Activated T-cell treated with anti-CD3 and anti-CD28 coated beads, Interleukin-2, amount 50 U/mL, for 72 hours (primary cell): ENCODE measurements around the gene KLF12. TPM values are rescaled to one million over a fixed set of nuclear protein-coding genes. Genes with fewer than 3 reads are reported as not detected.
A peak's percentile ranks its signal among the peaks of the same experiment; 100 is the strongest.

Experiments
- ATAC-seq, 2 donors: fragments of 150-1000 bp; cut with Tn5 transposase; replicated peaks in 1 of 2; 2 replicates each; pipeline ENCODE4 v1.10.0; 2021; ENCODE audit warnings: moderate library complexity in 2 of 2, mild to moderate bottlenecking in 1 of 2
- DNase-seq, 2 donors: peaks; one replicate each; pipeline ENCODE4 v3.0.0; 2021 to 2022; ENCODE audit warnings: mixed read lengths in 1 of 2
- H3K27ac Mint-ChIP-seq: one replicate; pipeline ENCODE4 v1.8.0; 2022; ENCODE audit warnings: mild to moderate bottlenecking, moderate library complexity, mixed read lengths
- H3K27me3 Mint-ChIP-seq: one replicate; pipeline ENCODE4 v1.8.0; 2022; ENCODE audit warnings: low read depth, mixed read lengths
- H3K36me3 Mint-ChIP-seq, 2 donors: one replicate each; pipeline ENCODE4 v1.8.0; 2022; ENCODE audit warnings: mixed read lengths in 2 of 2, mild to moderate bottlenecking in 1 of 2; ENCODE audit not compliant: insufficient read depth in 2 of 2
- H3K4me1 Mint-ChIP-seq: one replicate; pipeline ENCODE4 v1.8.0; 2022; ENCODE audit warnings: low read depth, mixed read lengths
- H3K4me3 Mint-ChIP-seq, 2 donors: one replicate each; pipeline ENCODE4 v1.8.0; 2022; ENCODE audit warnings: mild to moderate bottlenecking in 2 of 2, mixed read lengths in 2 of 2, moderate library complexity in 2 of 2
- H3K9me3 Mint-ChIP-seq, 2 donors: one replicate each; pipeline ENCODE4 v1.8.0; 2022; ENCODE audit warnings: mixed read lengths in 2 of 2
- total RNA-seq, 2 donors: library from RNA; stranded (reverse); gene quantifications; one replicate each; pipeline ENCODE4 v1.2.3, GENCODE V29; 2022

The KLF12 gene
- total RNA-seq, 2 donors from 2014 or later, result 32.0 to 42.1 TPM

- H3K27ac Mint-ChIP-seq, result no peak overlapping the region
- H3K4me3 Mint-ChIP-seq, result no peak overlapping the region
- H3K27me3 Mint-ChIP-seq, result no peaks in the 10 kb centered on the region
These were observed 19.1 kb upstream of the KLF12 start for GRCh38 chr13:74153316-74153715.

GRCh38 chr13:74151859-74152258 is 17.7 kb upstream of the KLF12 start:
- no peak overlapping the region for H3K27ac Mint-ChIP-seq

More at GRCh38 chr13:74153316-74153715, 19.1 kb upstream of the KLF12 start:
- Mint-ChIP-seq H3K36me3 (peaks cover 0 to 2% of the 10 kb centered on the region in 2 donors), H3K9me3 (peaks cover 2 to 3% of the 10 kb centered on the region in 2 donors), H3K4me1 (peaks cover 9% of the 10 kb centered on the region)
- ATAC-seq (peak; percentile 63 to 76), DNase-seq (no peak)

GRCh38 chr13:74148352-74148751 is 14.1 kb upstream of the KLF12 start:
- no peak for ATAC-seq
- Mint-ChIP-seq H3K4me1 (no peaks in the 10 kb centered on the region), H3K4me3 (no peak overlapping the region)

More at GRCh38 chr13:74151859-74152258, 17.7 kb upstream of the KLF12 start:
- no peak for DNase-seq
- Mint-ChIP-seq H3K4me1 (peaks cover 4% of the 10 kb centered on the region), H3K9me3 (peaks cover 2 to 3% of the 10 kb centered on the region in 2 donors), H3K36me3 (peaks cover 0 to 2% of the 10 kb centered on the region in 2 donors), H3K4me3 (no peak overlapping the region), H3K27me3 (no peaks in the 10 kb centered on the region)
- no peak for ATAC-seq

GRCh38 chr13:74145249-74145975 is 11.2 kb upstream of the KLF12 start:
- no peaks in the 10 kb centered on the region for H3K36me3 Mint-ChIP-seq
- ATAC-seq, result no peak
- peaks cover 6% of the 10 kb centered on the region for H3K27me3 Mint-ChIP-seq
- H3K4me1 Mint-ChIP-seq, result peaks cover 7% of the 10 kb centered on the region
- no peaks in the 10 kb centered on the region for H3K9me3 Mint-ChIP-seq
- H3K4me3 Mint-ChIP-seq, result no peak overlapping the region
- DNase-seq, result no peak
- H3K27ac Mint-ChIP-seq, result no peak overlapping the region

More at GRCh38 chr13:74148352-74148751, 14.1 kb upstream of the KLF12 start:
- Mint-ChIP-seq H3K27me3 (no peaks in the 10 kb centered on the region), H3K27ac (no peak overlapping the region), H3K36me3 (no peaks in the 10 kb centered on the region), H3K9me3 (no peaks in the 10 kb centered on the region)
- DNase-seq, result no peak

GRCh38 chr13:74144269-74144668 is 10.1 kb upstream of the KLF12 start:
- no peak overlapping the region for H3K4me3 Mint-ChIP-seq
- DNase-seq (no peak), ATAC-seq (no peak)
- H3K36me3 Mint-ChIP-seq, result no peaks in the 10 kb centered on the region
- no peak overlapping the region for H3K27ac Mint-ChIP-seq
- H3K9me3 Mint-ChIP-seq, result no peaks in the 10 kb centered on the region
- H3K27me3 Mint-ChIP-seq, result peaks cover 6% of the 10 kb centered on the region
- peaks cover 7% of the 10 kb centered on the region for H3K4me1 Mint-ChIP-seq

- H3K27ac Mint-ChIP-seq, result no peak overlapping the region
- peaks cover 7% of the 10 kb centered on the region for H3K4me1 Mint-ChIP-seq
- DNase-seq (no peak), ATAC-seq (no peak)
- H3K36me3 Mint-ChIP-seq, result no peaks in the 10 kb centered on the region
- no peak overlapping the region for H3K4me3 Mint-ChIP-seq
- H3K27me3 Mint-ChIP-seq, result peaks cover 6% of the 10 kb centered on the region
- no peaks in the 10 kb centered on the region for H3K9me3 Mint-ChIP-seq
These were observed 8.1 kb upstream of the KLF12 start for GRCh38 chr13:74142257-74142656.

- H3K4me1 Mint-ChIP-seq, result peaks cover 7% of the 10 kb centered on the region
- no peak for ATAC-seq
- H3K36me3 Mint-ChIP-seq, result peaks cover 2 to 3% of the 10 kb centered on the region in 2 donors
- DNase-seq, result no peak
- peaks cover 5% of the 10 kb centered on the region for H3K27me3 Mint-ChIP-seq
- no peak overlapping the region for H3K4me3 Mint-ChIP-seq
- H3K9me3 Mint-ChIP-seq, result no peaks in the 10 kb centered on the region
- H3K27ac Mint-ChIP-seq, result no peak overlapping the region
These were observed 4.0 kb upstream of the KLF12 start for GRCh38 chr13:74138241-74138640.

- no peak for ATAC-seq
- peaks cover 2 to 6% of the 10 kb centered on the region in 2 donors for H3K36me3 Mint-ChIP-seq
- peaks cover 19% of the 10 kb centered on the region for H3K4me1 Mint-ChIP-seq
- no peak overlapping the region for H3K27ac Mint-ChIP-seq
- H3K4me3 Mint-ChIP-seq, result no peak overlapping the region
- no peaks in the 10 kb centered on the region for H3K9me3 Mint-ChIP-seq
- no peaks in the 10 kb centered on the region for H3K27me3 Mint-ChIP-seq
- peak; percentile 42 to 55 for DNase-seq
These were observed 2.0 kb upstream of the KLF12 start for GRCh38 chr13:74136084-74136658.

GRCh38 chr13:74135326-74136083 is 1.3 kb upstream of the KLF12 start:
- Mint-ChIP-seq H3K4me3 (no peak overlapping the region), H3K27ac (no peak overlapping the region), H3K36me3 (peaks cover 2 to 6% of the 10 kb centered on the region in 2 donors), H3K4me1 (peaks cover 20% of the 10 kb centered on the region), H3K9me3 (no peaks in the 10 kb centered on the region), H3K27me3 (no peaks in the 10 kb centered on the region)
- ATAC-seq (peak; percentile 31 to 39), DNase-seq (peak; percentile 75 to 81)

- Mint-ChIP-seq H3K36me3 (peaks cover 2 to 6% of the 10 kb centered on the region in 2 donors), H3K27ac (no peak overlapping the region), H3K4me3 (peak overlapping the region in 1 of 2 donors; percentile 84), H3K27me3 (no peaks in the 10 kb centered on the region), H3K9me3 (no peaks in the 10 kb centered on the region), H3K4me1 (peaks cover 27% of the 10 kb centered on the region)
- ATAC-seq (peak; percentile 41 to 48), DNase-seq (peak; percentile 78 to 82)
These were observed 647 bp upstream of the KLF12 start for GRCh38 chr13:74134777-74135325.

GRCh38 chr13:74133657-74134201 is 475 bp downstream of the KLF12 start:
- H3K4me3 Mint-ChIP-seq, result peak overlapping the region; percentile 97 to 99

GRCh38 chr13:74132776-74133656 is 1.2 kb downstream of the KLF12 start:
- Mint-ChIP-seq H3K27me3 (no peaks in the 10 kb centered on the region), H3K4me1 (peaks cover 43% of the 10 kb centered on the region), H3K9me3 (no peaks in the 10 kb centered on the region), H3K27ac (peak overlapping the region; percentile 98), H3K4me3 (peak overlapping the region; percentile 97 to 99), H3K36me3 (peaks cover 2 to 6% of the 10 kb centered on the region in 2 donors)
- peak; percentile 8 to 18 for ATAC-seq
- peak; percentile 56 to 59 for DNase-seq

More at GRCh38 chr13:74133657-74134201, 475 bp downstream of the KLF12 start:
- peaks cover 36% of the 10 kb centered on the region for H3K4me1 Mint-ChIP-seq
- H3K27me3 Mint-ChIP-seq, result no peaks in the 10 kb centered on the region
- ATAC-seq (peak; percentile 64 to 65), DNase-seq (peak; percentile 88 to 90)
- peak overlapping the region; percentile 98 for H3K27ac Mint-ChIP-seq
- H3K36me3 Mint-ChIP-seq, result peaks cover 2 to 6% of the 10 kb centered on the region in 2 donors
- H3K9me3 Mint-ChIP-seq, result no peaks in the 10 kb centered on the region
